ENCODE data around the gene RAX2.
A peak's percentile ranks its signal among the peaks of the same experiment; 100 is the strongest.
"Not testable (repeated sequence)": the region's sequence is repeated elsewhere in the genome, so short reads cannot be mapped to it uniquely, and the experiment has no call there.

The RAX2 gene

GRCh38 chr19:3762501-3763459, 9.2 kb downstream of the RAX2 start, which contains the start of gene MRPL54:
MRPL54 (plus strand) TSS chr19:3762682; CDS start chr19:3762701, 19 bp downstream.
- Mint-ChIP-seq H3K4me1 (ENCODE audit: low read depth) (peaks cover 47% of the 10 kb centered on the region), H3K4me3 (peak within 1 kb of the TSS; percentile 96), H3K36me3 (ENCODE audit: low read depth) (peaks cover 21% of the 10 kb centered on the region), H3K27me3 (peaks cover 3% of the 10 kb centered on the region), H3K27ac (peak within 1 kb of the TSS; percentile 99), H3K9me3 (no peaks in the 10 kb centered on the region)

- Mint-ChIP-seq H3K27ac (peak overlapping the region; percentile 99), H3K27me3 (peaks cover 3% of the 10 kb centered on the region), H3K9me3 (no peaks in the 10 kb centered on the region), H3K4me3 (peak overlapping the region; percentile 96), H3K36me3 (ENCODE audit: low read depth) (peaks cover 21% of the 10 kb centered on the region), H3K4me1 (ENCODE audit: low read depth) (peaks cover 47% of the 10 kb centered on the region)
Measured at GRCh38 chr19:3762130-3762473, 9.9 kb downstream of the RAX2 start.

DNA sequence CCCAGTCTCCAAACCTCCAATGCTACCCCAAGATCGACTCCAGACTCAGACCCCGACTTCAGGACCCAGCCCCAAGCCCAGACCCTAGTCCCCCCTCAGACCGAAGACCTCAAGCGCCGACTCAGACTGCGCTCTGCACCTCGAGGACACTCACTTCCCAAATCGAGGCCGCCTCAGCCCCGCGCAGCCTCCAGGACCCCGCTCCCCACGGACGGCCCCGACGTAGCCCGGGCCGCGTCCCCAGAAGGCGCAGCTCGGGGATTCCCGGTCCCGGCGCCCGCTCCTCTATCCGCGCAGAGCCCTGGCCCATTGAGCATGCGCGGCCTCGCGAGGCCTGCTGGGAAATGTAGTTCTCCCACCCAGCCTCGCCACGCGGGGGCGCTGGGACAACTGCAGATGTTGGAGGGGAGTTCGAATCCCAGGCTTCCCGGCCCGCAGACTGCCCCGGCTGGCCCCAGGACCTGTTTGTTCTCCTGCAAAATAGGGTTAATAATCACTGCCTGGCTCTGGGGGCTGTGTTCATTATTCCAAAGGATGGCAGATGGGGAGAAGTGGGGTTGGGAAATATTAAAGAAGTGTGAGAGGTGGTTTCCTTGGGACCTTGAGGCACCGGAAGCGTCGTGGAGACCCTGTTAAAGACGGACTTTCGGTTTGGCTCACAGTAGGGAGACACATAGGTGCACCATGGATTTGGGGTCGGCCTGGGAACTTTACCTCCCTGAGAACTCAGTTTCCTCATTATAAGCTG, 10.5 kb downstream of the RAX2 start, which contains the start of gene APBA3:
Gene APBA3 (minus strand): TSS at position 311 of the 748 bp plus-strand sequence. CDS start 1,428 bp downstream, outside the sequence.
- peak within 1 kb of the TSS; percentile 96 for H3K4me3 Mint-ChIP-seq
- no peaks in the 10 kb centered on the region for H3K9me3 Mint-ChIP-seq
- peaks cover 45% of the 10 kb centered on the region for H3K4me1 Mint-ChIP-seq (ENCODE audit: low read depth)
- H3K36me3 Mint-ChIP-seq (ENCODE audit: low read depth), result peaks cover 21% of the 10 kb centered on the region
- H3K27ac Mint-ChIP-seq, result peak within 1 kb of the TSS; percentile 99
- H3K27me3 Mint-ChIP-seq, result peaks cover 3% of the 10 kb centered on the region

- H3K27ac Mint-ChIP-seq, result peak overlapping the region; percentile 96
- peaks cover 43% of the 10 kb centered on the region for H3K4me1 Mint-ChIP-seq (ENCODE audit: low read depth)
- H3K9me3 Mint-ChIP-seq, result no peaks in the 10 kb centered on the region
- H3K4me3 Mint-ChIP-seq, result peak overlapping the region; percentile 96
- H3K27me3 Mint-ChIP-seq, result peaks cover 3% of the 10 kb centered on the region
- peaks cover 17% of the 10 kb centered on the region for H3K36me3 Mint-ChIP-seq (ENCODE audit: low read depth)
Measured at GRCh38 chr19:3760871-3761361, 11.1 kb downstream of the RAX2 start.

DNA sequence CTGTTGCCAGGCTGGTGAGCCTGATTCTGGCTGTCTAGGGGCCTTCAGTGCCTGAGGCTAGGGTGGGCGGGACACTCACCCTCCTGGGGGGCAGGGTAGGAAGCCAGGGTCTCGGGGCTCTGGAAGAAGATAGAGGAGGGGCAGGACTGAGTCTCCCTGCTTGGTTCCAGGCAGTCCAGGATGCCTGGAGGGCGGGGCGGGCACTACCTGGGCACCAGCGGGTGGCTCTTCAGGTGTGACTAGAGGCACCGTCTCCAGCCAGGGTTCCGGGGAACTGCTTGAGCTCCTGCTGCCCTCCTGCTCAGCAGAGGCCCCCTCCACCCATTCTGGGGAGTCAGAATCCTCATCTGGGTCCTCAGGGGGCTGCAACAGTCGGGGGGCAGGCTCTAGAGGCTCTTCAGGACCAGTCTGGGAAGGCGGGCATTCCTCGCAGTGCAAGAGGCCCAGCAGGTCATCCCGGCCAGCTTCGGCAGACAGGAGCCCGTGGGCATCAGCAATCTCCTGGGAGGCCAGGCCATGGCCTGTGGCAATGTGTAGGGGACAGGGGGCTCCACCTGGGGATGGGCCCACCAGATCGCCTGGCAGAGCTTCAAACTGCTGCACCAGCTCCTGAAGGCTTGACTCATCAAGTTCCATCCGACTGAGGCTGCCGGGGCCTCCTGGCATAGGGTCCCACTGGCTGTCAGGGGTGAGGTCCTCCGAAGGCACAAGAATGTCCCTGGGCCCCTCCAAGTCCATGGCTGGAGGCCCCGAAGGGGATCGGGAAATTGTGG, 12.4 kb downstream of the RAX2 start:
- peak overlapping the region; percentile 96 for H3K4me3 Mint-ChIP-seq
- peaks cover 49% of the 10 kb centered on the region for H3K4me1 Mint-ChIP-seq (ENCODE audit: low read depth)
- H3K27me3 Mint-ChIP-seq, result peaks cover 3% of the 10 kb centered on the region
- H3K9me3 Mint-ChIP-seq, result no peaks in the 10 kb centered on the region
- H3K27ac Mint-ChIP-seq, result no peak overlapping the region
- peaks cover 17% of the 10 kb centered on the region for H3K36me3 Mint-ChIP-seq (ENCODE audit: low read depth)

- H3K27ac Mint-ChIP-seq, H3K9me3 Mint-ChIP-seq, H3K27me3 Mint-ChIP-seq, H3K4me3 Mint-ChIP-seq: not testable (repeated sequence)
- Mint-ChIP-seq H3K36me3 (ENCODE audit: low read depth) (peaks cover 16% of the 10 kb centered on the region), H3K4me1 (ENCODE audit: low read depth) (peaks cover 48% of the 10 kb centered on the region)
Measured at GRCh38 chr19:3758297-3758696, 13.7 kb downstream of the RAX2 start.

GRCh38 chr19:3757705-3758104, 14.3 kb downstream of the RAX2 start:
- not testable (repeated sequence) for H3K4me3 Mint-ChIP-seq, H3K27me3 Mint-ChIP-seq, H3K9me3 Mint-ChIP-seq, H3K27ac Mint-ChIP-seq
- Mint-ChIP-seq H3K36me3 (ENCODE audit: low read depth) (peaks cover 10% of the 10 kb centered on the region), H3K4me1 (ENCODE audit: low read depth) (peaks cover 42% of the 10 kb centered on the region)

DNA sequence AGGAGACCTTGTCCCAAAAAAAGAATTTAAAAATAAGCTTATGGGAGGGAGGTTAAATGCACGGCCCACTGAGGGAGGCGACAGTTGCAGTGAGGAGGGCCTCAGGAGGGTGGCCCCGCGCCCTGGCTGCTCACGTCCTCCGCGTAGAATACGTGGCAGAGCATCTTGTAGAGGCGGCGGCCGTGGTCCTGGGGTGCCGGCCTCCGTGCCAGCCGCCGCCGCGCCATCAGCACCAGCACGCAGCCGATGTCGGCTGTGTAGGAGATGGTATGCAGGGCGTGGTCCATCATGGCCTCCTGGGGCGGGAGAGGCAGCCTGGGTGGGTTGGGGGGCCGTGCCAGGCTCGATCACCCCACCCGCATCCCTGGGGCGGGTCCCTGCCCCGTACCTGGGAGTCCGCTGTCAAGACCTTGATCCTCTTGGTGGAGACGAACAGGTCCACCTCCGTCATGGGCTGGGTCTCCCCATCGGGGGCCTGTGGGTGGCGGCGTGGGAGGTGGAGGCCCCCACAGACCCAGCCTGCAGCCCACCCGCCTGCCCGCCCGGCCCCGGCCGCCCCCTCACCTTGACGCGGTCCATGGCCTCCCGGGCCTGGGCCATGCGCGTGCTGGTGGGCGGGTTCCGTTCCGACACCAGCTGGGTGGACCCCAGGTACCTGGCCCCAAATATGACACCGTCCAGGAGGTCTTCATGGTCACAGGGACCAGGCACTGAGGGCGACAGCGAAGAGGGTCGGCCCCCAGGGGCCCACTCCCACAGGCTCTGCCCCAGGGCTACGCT, 18.2 kb downstream of the RAX2 start:
- peaks cover 8% of the 10 kb centered on the region for H3K4me1 Mint-ChIP-seq (ENCODE audit: low read depth)
- no peaks in the 10 kb centered on the region for H3K9me3 Mint-ChIP-seq
- no peak overlapping the region for H3K4me3 Mint-ChIP-seq
- H3K36me3 Mint-ChIP-seq (ENCODE audit: low read depth), result peaks cover 16% of the 10 kb centered on the region
- H3K27ac Mint-ChIP-seq, result no peak overlapping the region
- H3K27me3 Mint-ChIP-seq, result no peaks in the 10 kb centered on the region

GRCh38 chr19:3752492-3752891, 19.5 kb downstream of the RAX2 start:
- Mint-ChIP-seq H3K4me1 (ENCODE audit: low read depth) (peaks cover 8% of the 10 kb centered on the region), H3K27me3 (no peaks in the 10 kb centered on the region)

GRCh38 chr19:3751236-3751635, 20.8 kb downstream of the RAX2 start:
- H3K9me3 Mint-ChIP-seq, result no peaks in the 10 kb centered on the region
- peaks cover 8% of the 10 kb centered on the region for H3K4me1 Mint-ChIP-seq (ENCODE audit: low read depth)
- no peaks in the 10 kb centered on the region for H3K27me3 Mint-ChIP-seq
- H3K27ac Mint-ChIP-seq, result no peak overlapping the region
- no peak overlapping the region for H3K4me3 Mint-ChIP-seq
- peaks cover 11% of the 10 kb centered on the region for H3K36me3 Mint-ChIP-seq (ENCODE audit: low read depth)

More at GRCh38 chr19:3752492-3752891, 19.5 kb downstream of the RAX2 start:
- Mint-ChIP-seq H3K27ac (no peak overlapping the region), H3K4me3 (no peak overlapping the region), H3K9me3 (no peaks in the 10 kb centered on the region), H3K36me3 (ENCODE audit: low read depth) (peaks cover 15% of the 10 kb centered on the region)

GRCh38 chr19:3750211-3750610, 21.8 kb downstream of the RAX2 start:
- peaks cover 4% of the 10 kb centered on the region for H3K4me1 Mint-ChIP-seq (ENCODE audit: low read depth)
- H3K4me3 Mint-ChIP-seq, result no peak overlapping the region
- H3K36me3 Mint-ChIP-seq (ENCODE audit: low read depth), result peaks cover 11% of the 10 kb centered on the region
- H3K27me3 Mint-ChIP-seq, result no peaks in the 10 kb centered on the region
- no peaks in the 10 kb centered on the region for H3K9me3 Mint-ChIP-seq
- no peak overlapping the region for H3K27ac Mint-ChIP-seq

GRCh38 chr19:3748965-3749364, 23.1 kb downstream of the RAX2 start:
- H3K4me3 Mint-ChIP-seq, result no peak overlapping the region
- H3K9me3 Mint-ChIP-seq, result no peaks in the 10 kb centered on the region
- H3K4me1 Mint-ChIP-seq (ENCODE audit: low read depth), result no peaks in the 10 kb centered on the region
- H3K27me3 Mint-ChIP-seq, result no peaks in the 10 kb centered on the region
- H3K27ac Mint-ChIP-seq, result no peak overlapping the region
- peaks cover 11% of the 10 kb centered on the region for H3K36me3 Mint-ChIP-seq (ENCODE audit: low read depth)

DNA sequence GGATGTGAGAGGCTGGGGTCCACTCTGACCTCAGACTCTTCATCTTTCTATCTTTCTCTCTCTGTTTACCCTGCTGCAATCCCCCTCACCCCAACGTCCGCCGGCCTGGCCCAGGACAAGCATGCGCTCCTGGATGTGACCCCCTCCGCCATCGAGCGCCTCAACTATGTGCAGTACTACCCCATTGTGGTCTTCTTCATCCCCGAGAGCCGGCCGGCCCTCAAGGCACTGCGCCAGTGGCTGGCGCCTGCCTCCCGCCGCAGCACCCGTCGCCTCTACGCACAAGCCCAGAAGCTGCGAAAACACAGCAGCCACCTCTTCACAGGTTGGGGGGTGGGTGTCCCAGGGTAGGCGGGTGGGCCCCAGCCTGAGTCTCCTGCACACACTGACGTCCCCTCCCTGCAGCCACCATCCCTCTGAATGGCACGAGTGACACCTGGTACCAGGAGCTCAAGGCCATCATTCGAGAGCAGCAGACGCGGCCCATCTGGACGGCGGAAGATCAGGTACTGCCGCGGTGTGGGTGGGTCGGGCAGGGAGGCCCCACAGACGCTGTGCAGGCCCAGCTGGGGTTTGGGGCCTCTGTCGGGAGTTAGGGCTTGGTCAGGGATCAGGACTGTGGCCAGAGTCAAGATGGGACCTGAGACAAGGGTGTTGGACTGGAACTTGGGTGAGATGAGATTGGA, 25.5 kb downstream of the RAX2 start:
- Mint-ChIP-seq H3K4me3 (no peak overlapping the region), H3K9me3 (no peaks in the 10 kb centered on the region), H3K27ac (no peak overlapping the region), H3K36me3 (ENCODE audit: low read depth) (peaks cover 11% of the 10 kb centered on the region), H3K4me1 (ENCODE audit: low read depth) (no peaks in the 10 kb centered on the region), H3K27me3 (no peaks in the 10 kb centered on the region)

Measured in stimulated activated naive CD8-positive, alpha-beta T cell treated with anti-CD3 and anti-CD28 coated beads, Interleukin-15, Interleukin-2, amounts not matched to agents 100 ng/mL and 50 ng/mL, for 24 hours (primary cell).